ENCODE data around the gene MRPS12. TPM values are rescaled to one million over a fixed set of nuclear protein-coding genes. Genes with fewer than 3 reads are reported as not detected.

The MRPS12 gene
- total and polyA plus RNA-seq, 2 of the 13 experiments (the other 11 are each of a cell fraction or from before 2014, with no cell fraction given): 27.5 to 54.8 TPM

GRCh38 chr19:38979812-38980211 is 49.1 kb downstream of the MRPS12 start (continued):
- no peak for TF ChIP-seq AHDC1 (CRISPR knock-in tag; IDR thresholded peaks at IDR 0.05; ENCODE audit: borderline replicate concordance)
- TF ChIP-seq U2AF1 (optimal IDR thresholded peaks at IDR 0.05; ENCODE audit: low read depth, low read length): no peak
- no peak for TF ChIP-seq TSC22D2 (CRISPR knock-in tag; IDR thresholded peaks at IDR 0.05; ENCODE audit: borderline replicate concordance)
- TF ChIP-seq ZFP41 (CRISPR knock-in tag; IDR thresholded peaks at IDR 0.05; ENCODE audit: borderline replicate concordance): no peak
- no peak for TF ChIP-seq DR1 (CRISPR knock-in tag; IDR thresholded peaks at IDR 0.05)

GRCh38 chr19:38980583-38981374 is 50.0 kb downstream of the MRPS12 start:
- Histone ChIP-seq H3K79me2 (ENCODE audit: insufficient read depth, low read length) (no peaks in the 10 kb centered on the region), H3K27ac (ENCODE audit: extremely low read length, insufficient read depth, low read length) (no peak overlapping the region), H3K27me3 (ENCODE audit: control insufficient read depth in 1 of 2, insufficient read depth in 2 of 2, low read length in 2 of 2) (no peaks in the 10 kb centered on the region), H4K20me1 (ENCODE audit: insufficient read depth, low read length) (no peaks in the 10 kb centered on the region), H2AFZ (ENCODE audit: low read length) (no peak overlapping the region), H3K9me3 (ENCODE audit: low read length) (no peaks in the 10 kb centered on the region), H3K36me3 (replicated peaks in 1 of 2; ENCODE audit: control insufficient read depth in 1 of 2, insufficient read depth in 2 of 2, low read length in 2 of 2) (no peaks in the 10 kb centered on the region), H3K4me1 (ENCODE audit: insufficient read depth, low read length) (peaks cover 44% of the 10 kb centered on the region), H3K4me2 (ENCODE audit: low read depth, low read length) (peak overlapping the region; percentile 82), H3K9ac (ENCODE audit: insufficient read depth, low read depth, low read length) (peak overlapping the region; percentile 10; the same call in 1 of the 2 replicates), H3K4me3 (replicated peaks in 1 of 3; ENCODE audit: insufficient read depth in 1 of 3, low read depth in 2 of 3, low read length in 3 of 3) (peak overlapping the region in 1 of 3 experiments; percentile 54; a peak in 2 of 6 replicates)
- DNase-seq (ENCODE audit: low spot score) (peak; percentile 73), FAIRE-seq (peak; percentile 76), ATAC-seq (peak; percentile 61)
- intact Hi-C loops (cut with micrococcal nuclease; ENCODE audit: unreplicated experiment) (no loop called here), in situ Hi-C loops (cut with HindIII; ENCODE audit: extremely low pct_ligation_motif_present, low pct_unique_long_range_greater_than_20kb) (no loop called here)
- ChIA-PET CTCF (ENCODE audit: low intra/inter-chr PET ratio, low total read pairs) (no interaction called here), POLR2A (interaction anchor here (0.6 to 1.0 kb wide), 2 partner anchors 50 to 103 kb away, joined by 3 to 4 read pairs; no protein-coding TSS in a partner anchor)
- WGBS (ENCODE audit: low lambda C conversion rate): 17% methylated on average over 5 of the region's 10 CpGs
- no TSS peak for BruUV-seq (replicated peaks)
- no peak for TF ChIP-seq GLMP (CRISPR knock-in tag; IDR thresholded peaks at IDR 0.05; ENCODE audit: borderline replicate concordance)
- TF ChIP-seq PRDM10 (CRISPR knock-in tag; IDR thresholded peaks at IDR 0.05; ENCODE audit: low read depth): peak; percentile 85
- 0 out of 2 replicates have a peak, but pooled peaks have one; percentile 8 for TF ChIP-seq ZNF12 (CRISPR knock-in tag; IDR thresholded peaks at IDR 0.05)
- TF ChIP-seq EED (CRISPR knock-in tag; IDR thresholded peaks at IDR 0.05): no peak
- TF ChIP-seq MYC (CRISPR knock-in tag; IDR thresholded peaks at IDR 0.05; ENCODE audit: borderline replicate concordance): peak; percentile 29; the same call in 1 of the 2 replicates
